Keratinocyte (primary cell): ENCODE data around the gene MROH2A.

Experiments used
- EZH2 ChIP-seq: IDR thresholded peaks from one replicate; pipeline ENCODE4 v1.6.1; 2012; ENCODE audit warnings: inconsistent platforms, mild to moderate bottlenecking, low read length, moderate library complexity
- TF ChIP-seq, protein P1 (sequence below), 3 experiments: IDR thresholded peaks in 1 of 3; conservative IDR thresholded peaks in 1 of 3; optimal IDR thresholded peaks in 1 of 3; 2 replicates in 2 of 3; 3 replicates in 1 of 3; pipeline versions ENCODE3 to v1.5.1; 2011; ENCODE audit warnings: low read length in 3 of 3, mild to moderate bottlenecking in 3 of 3, moderate library complexity in 2 of 3, control low read depth in 1 of 3, inconsistent platforms in 1 of 3; ENCODE audit not compliant: insufficient read depth in 2 of 3; ENCODE audit errors: extremely low read depth in 1 of 3

DNA sequence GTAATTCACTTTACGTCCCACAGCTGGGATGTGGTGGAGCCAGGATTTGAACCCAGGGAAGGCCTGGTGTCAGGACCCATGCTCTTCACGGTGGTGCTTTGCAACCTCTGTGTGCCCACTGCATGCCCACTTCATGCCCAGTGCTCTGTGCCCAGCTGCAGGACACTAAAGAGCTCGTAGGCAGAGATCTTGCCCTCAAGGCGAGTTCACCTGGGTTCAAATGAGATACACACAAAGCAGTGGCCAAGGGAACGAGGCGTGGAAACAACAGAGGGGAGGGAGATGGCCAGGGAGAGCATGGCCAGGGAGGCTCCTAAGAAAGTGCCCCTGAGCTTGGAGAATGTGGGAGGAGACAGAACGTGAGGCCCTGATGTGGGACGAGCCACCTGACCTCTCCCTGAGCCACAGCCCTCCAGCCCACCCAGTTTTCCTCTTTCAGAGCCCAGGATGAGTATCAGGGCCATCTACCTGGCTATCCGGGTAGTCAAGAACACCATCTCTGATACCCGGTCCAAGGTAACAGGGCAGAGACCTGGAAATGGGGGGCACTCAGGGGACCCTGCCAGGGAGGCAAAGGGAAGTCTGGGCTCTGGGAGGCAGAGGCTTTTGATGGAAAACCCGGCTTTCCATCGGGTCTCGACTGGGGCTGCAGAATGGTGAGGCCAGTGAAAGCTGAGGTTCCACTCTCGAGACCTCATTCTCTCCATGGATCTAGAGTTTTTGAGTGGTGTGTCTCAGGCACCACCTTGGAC, 20.4 kb downstream of the MROH2A start:
- TF ChIP-seq, protein P1, sequence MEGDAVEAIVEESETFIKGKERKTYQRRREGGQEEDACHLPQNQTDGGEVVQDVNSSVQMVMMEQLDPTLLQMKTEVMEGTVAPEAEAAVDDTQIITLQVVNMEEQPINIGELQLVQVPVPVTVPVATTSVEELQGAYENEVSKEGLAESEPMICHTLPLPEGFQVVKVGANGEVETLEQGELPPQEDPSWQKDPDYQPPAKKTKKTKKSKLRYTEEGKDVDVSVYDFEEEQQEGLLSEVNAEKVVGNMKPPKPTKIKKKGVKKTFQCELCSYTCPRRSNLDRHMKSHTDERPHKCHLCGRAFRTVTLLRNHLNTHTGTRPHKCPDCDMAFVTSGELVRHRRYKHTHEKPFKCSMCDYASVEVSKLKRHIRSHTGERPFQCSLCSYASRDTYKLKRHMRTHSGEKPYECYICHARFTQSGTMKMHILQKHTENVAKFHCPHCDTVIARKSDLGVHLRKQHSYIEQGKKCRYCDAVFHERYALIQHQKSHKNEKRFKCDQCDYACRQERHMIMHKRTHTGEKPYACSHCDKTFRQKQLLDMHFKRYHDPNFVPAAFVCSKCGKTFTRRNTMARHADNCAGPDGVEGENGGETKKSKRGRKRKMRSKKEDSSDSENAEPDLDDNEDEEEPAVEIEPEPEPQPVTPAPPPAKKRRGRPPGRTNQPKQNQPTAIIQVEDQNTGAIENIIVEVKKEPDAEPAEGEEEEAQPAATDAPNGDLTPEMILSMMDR (optimal IDR thresholded peaks at IDR 0.05 in 1 of 3, IDR thresholded peaks at IDR 0.05 in 1 of 3, conservative IDR thresholded peaks at IDR 0.05 in 1 of 3; ENCODE audit: extremely low read depth in 1 of 3, insufficient read depth in 2 of 3, low read length in 3 of 3) = no peak
- no peak for TF ChIP-seq EZH2
